GM21529 (cell line): ENCODE data around the gene TRIP10.
"Not testable (repeated sequence)": the region's sequence is repeated elsewhere in the genome, so short reads cannot be mapped to it uniquely, and the experiment has no call there.

Experiments
- ATAC-seq: cut with Tn5 transposase; IDR thresholded peaks from one replicate; pipeline ENCODE4 v1.9.1; 2021; ENCODE audit not compliant: unreplicated experiment

The TRIP10 gene

GRCh38 chr19:6739390-6739882 is at the start of gene TRIP10:
Gene TRIP10, plus strand, starts transcription at chr19:6739680. Its CDS starts 82 bp downstream, at chr19:6739762.
- ATAC-seq = no peak

- no peak for ATAC-seq
These were observed 49.2 kb upstream of the TRIP10 start for GRCh38 chr19:6690160-6690885.

GRCh38 chr19:6691342-6691741 is 48.1 kb upstream of the TRIP10 start:
- no peak for ATAC-seq

DNA sequence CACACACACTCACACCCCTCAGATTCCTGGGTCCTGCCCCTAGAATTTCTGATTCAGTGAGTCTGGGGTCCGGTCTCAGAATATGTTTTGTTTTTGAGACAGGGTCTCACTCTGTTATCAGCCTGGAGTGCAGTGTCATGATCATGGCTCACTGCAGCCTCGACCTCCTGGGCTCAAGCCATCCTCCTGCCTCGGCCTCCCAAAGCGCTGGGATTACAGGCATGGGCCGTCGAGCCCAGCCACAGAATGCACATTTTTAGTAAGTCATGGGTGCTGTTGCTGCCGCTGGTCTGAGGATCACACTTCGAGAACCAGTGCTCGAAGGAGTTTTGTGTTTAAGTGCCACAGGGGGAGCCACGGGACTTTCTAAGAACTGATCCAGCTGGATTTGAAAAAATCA is 47.5 kb upstream of the TRIP10 start:
- ATAC-seq = no peak

DNA sequence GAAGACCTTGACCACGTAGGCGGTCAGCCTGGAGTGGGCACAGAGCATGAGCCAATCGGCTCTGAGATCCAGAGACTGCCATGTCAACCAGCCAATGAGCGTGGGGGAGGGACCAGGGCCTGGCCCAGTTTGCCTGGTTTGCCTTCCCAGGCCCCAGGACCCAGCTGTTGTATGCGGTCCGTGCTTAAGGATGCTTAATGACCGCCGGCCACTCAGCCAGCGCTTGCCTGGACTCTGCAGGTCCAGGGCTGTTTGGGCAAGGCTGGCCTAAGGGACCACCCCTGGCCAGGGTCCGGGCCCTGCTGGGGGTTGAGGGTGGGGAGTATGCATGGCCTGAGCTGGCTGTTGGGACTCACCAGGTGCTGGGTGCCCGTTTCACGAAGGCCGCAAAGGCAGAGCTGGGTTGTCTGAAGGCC is 46.4 kb upstream of the TRIP10 start:
- no peak for ATAC-seq

DNA sequence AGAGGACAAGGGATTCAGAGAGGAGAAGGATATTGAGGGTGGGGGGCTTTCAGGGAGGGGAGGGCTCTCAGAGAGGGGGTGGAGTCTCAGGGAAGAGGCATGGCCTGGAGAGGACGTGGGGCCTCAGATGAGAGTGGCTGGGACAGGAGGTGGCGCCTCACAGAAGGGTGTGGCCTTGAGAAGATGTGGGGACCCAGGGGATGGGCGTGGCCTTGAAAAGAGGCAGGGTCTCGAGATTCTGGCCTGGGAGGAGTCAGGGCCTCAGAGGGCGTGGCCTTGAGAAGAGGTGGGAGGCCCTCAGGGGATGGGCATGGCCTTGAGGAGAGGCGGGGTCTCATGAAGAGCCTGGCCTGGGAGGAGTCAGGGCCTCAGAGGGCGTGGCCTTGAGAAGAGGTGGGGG is 45.8 kb upstream of the TRIP10 start:
- ATAC-seq = no peak

DNA sequence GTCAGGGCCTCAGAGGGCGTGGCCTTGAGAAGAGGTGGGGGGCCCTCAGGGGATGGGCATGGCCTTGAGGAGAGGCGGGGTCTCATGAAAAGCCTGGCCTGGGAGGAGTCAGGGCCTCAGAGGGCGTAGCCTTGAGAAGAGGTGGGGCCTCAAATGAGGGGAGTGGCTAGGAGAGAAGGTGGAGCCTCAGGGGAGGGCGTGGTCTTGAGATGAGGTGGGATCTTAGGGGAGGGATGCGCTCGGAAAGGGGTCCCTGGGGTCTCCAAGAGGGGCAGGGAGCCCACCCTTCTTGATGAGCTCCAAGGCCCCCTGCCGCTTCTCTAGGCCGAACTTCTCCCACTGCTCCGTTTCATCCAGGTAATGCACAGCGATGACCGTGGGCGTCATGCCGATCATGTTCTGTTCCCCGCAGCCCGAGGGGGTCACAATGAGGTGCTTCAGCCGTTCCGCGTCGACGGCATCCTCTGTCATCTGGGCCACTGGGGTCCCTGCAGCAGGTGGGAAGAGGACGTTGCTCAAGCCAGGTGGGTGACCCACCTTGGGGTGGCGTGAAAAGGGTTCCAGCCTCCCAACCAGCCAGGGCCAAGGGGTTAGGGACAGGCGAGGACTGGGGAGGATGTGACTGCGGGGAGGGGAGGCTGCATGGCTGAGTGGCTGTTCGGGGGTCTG is 45.2 kb upstream of the TRIP10 start:
- ATAC-seq = no peak

- no peak for ATAC-seq
These were observed 43.1 kb upstream of the TRIP10 start for GRCh38 chr19:6696239-6696820.

DNA sequence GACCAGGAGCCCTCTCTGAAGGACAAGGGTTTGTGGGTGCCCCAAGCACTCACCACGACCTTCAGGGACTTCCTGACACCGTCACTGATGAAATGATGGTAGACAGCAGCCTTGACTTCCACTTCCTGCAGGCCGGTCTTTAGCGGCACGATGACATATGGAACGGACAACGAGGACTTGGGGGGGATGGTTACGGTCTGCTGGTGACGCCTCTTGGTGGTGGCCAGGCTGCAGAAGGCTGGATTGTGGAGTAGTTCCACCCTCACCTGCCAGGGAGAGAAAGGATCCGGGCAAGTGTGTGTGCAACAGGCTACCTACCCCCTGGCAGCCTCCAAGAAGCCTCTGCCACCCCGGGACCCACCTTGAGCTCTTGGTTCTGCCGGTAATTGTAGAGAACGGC is 42.2 kb upstream of the TRIP10 start:
- no peak for ATAC-seq

GRCh38 chr19:6699935-6700334 is 39.5 kb upstream of the TRIP10 start:
- ATAC-seq = no peak

DNA sequence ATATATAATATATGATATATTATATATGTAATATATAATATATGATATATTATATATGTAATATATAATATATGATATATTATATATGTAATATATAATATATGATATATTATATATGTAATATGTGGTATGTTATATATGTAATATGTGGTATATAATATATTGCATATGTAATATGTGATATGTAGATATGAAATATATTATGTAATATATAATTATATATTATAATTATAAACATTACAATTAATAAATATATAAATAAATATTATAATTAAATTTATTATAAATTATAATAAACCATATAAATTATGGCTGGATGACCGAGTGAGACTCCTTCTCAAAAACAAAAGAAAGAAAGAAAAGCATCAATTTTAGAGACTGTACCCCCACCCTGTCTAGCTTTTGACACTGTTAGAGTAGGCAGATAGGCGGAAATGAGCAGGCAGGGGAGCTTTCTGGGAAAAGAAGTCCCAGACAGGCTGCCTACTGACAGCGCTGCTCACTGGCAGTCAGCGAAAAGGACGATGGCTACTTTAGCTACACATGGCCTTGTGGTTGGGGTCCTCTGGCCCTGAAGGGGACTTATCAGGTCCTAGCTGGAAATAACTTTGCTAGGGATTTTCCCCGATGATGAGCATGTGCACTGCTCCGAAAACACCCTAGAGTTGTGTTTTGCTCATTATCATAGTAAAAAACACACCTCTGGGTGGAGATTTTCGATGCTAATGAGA is 38.7 kb upstream of the TRIP10 start:
- ATAC-seq = no peak

DNA sequence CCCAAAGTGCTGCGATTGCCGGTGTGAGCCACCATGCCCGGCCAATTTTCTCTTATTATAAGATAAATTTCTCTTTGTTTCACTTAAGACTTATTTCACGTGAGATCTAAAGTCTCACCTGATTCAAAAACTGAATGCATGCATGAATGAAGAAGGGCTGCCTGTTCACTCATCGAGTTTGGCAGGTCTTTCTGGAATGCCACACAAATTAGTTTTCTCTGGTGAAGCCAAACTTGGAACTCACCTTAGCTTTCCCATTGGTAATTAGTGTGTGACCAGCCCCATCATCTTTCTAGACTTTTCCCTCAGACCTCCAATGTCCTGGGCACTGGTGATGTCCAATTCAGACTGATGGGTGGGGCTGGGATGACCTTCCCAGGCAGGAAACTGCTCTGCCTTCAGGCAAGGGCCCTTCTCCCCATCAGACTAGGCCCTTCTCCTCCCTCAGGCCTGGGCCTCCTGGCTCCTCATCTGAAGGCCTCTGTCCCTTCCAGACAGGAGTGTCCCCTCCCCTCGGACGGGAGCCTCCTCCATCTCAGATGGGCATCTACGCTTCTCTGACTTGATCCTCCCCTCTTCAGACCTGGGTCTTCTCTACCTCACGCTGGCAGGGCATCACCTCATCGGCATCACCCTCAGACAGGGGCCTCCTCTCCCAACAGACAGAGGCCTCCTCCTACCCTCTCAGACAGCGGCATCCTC is 33.4 kb upstream of the TRIP10 start:
- no peak for ATAC-seq

GRCh38 chr19:6706633-6706958 is 32.9 kb upstream of the TRIP10 start:
- ATAC-seq = no peak

- ATAC-seq = no peak
These were observed 32.3 kb upstream of the TRIP10 start for GRCh38 chr19:6707011-6707657.

- ATAC-seq = no peak
These were observed 31.8 kb upstream of the TRIP10 start for GRCh38 chr19:6707658-6708018.

DNA sequence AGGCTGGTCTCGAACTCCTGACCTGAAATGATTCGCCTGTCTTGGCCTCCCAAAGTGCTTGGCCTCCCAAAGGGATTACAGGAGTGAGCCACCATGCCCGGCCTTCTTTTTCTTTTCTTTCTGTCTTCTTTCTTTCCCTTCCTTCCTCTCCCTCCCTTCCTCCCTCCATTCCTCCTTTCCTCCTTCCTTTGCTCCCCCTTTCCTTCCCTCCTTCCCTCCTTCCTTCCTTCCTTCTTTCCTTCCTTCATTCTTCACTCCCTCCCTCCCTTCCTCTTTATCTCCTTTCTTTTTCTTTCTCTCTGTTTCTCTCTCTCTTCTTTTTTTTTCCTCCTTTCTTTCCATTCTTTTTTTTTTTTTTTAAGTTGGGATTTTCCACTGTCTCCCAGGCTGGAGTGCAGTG is 31.1 kb upstream of the TRIP10 start:
- no peak for ATAC-seq

- ATAC-seq = not testable (repeated sequence)
These were observed 30.6 kb upstream of the TRIP10 start for GRCh38 chr19:6708913-6709312.

GRCh38 chr19:6709549-6709948 is 29.9 kb upstream of the TRIP10 start:
- no peak for ATAC-seq

- no peak for ATAC-seq
These were observed 29.0 kb upstream of the TRIP10 start for GRCh38 chr19:6710273-6711077.

DNA sequence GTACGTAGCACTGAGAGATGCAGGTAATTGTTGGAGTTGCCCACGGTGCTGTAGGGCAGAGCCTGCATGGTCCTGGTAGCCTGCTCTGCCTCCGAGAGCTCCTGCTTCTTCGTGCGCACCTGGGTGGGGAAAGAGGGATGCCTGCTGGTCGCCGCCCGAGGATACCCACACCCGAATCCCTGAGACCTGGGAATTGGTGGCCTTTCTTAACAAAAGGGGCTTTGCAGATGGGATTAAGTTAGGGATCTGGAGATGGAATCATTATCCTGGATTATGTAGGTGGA is 28.5 kb upstream of the TRIP10 start:
- no peak for ATAC-seq
